GM12892 (cell line): Measurements from ENCODE around the gene STUB1.

Experiments
- POLR2A ChIP-seq: IDR thresholded peaks from 2 replicates; pipeline ENCODE4 v1.6.1; 2011; ENCODE audit warnings: low read depth, low read length, control low read depth
- POLR2AphosphoS5 ChIP-seq: IDR thresholded peaks from 2 replicates; pipeline ENCODE4 v1.6.1; 2011; ENCODE audit warnings: low read depth, low read length, control low read depth
- TAF1 ChIP-seq: IDR thresholded peaks from 2 replicates; pipeline ENCODE4 v1.6.1; 2011; ENCODE audit warnings: low read depth, mild to moderate bottlenecking, control low read depth, low read length, borderline replicate concordance

GRCh38 chr16:694187-694862 lies 14.1 kb downstream of the STUB1 start:
- TF ChIP-seq POLR2A: no peak
- TF ChIP-seq POLR2AphosphoS5: no peak
- no peak for TF ChIP-seq TAF1
